Type B pancreatic cell (in vitro differentiated cells): ENCODE results near the gene ARMH3. TPM values are rescaled to one million over a fixed set of nuclear protein-coding genes. Genes with fewer than 3 reads are reported as not detected.
"Not testable (repeated sequence)": the region's sequence is repeated elsewhere in the genome, so short reads cannot be mapped to it uniquely, and the experiment has no call there.

Experiments
- DNase-seq: peaks from one replicate; pipeline ENCODE4 v3.0.0; 2021; ENCODE audit warnings: mixed read lengths; ENCODE audit not compliant: unreplicated experiment; ENCODE audit errors: extremely low spot score
- H3K27ac Mint-ChIP-seq: 2 replicates; pipeline ENCODE4 v1.8.0; 2021; ENCODE audit warnings: mild to moderate bottlenecking, mixed read lengths
- H3K27me3 Mint-ChIP-seq: 2 replicates; pipeline ENCODE4 v1.8.0; 2021; ENCODE audit warnings: mixed read lengths
- H3K36me3 Mint-ChIP-seq: 2 replicates; pipeline ENCODE4 v1.8.0; 2021; ENCODE audit warnings: mixed read lengths
- H3K4me1 Mint-ChIP-seq: one replicate; pipeline ENCODE4 v1.8.0; 2021; ENCODE audit warnings: mixed read lengths; ENCODE audit not compliant: unreplicated experiment
- H3K4me3 Mint-ChIP-seq: 2 replicates; pipeline ENCODE4 v1.8.0; 2021; ENCODE audit warnings: mild to moderate bottlenecking, mixed read lengths
- H3K9me3 Mint-ChIP-seq: 2 replicates; pipeline ENCODE4 v1.8.0; 2021; ENCODE audit warnings: mixed read lengths
- CTCF ChIP-seq: fragments of 200-600 bp; sonication (generic); conservative IDR thresholded peaks from 2 replicates; pipeline ENCODE4 v1.5.0; 2021; ENCODE audit warnings: antibody characterized with exemption, mild to moderate bottlenecking
- total RNA-seq: library from RNA; stranded (reverse); gene quantifications from 2 replicates; pipeline ENCODE4 v1.2.1, GENCODE V29; 2021; ENCODE audit warnings: low replicate concordance

The ARMH3 gene
- total RNA-seq, 1 donor from 2014 or later: 22.2 TPM

DNA sequence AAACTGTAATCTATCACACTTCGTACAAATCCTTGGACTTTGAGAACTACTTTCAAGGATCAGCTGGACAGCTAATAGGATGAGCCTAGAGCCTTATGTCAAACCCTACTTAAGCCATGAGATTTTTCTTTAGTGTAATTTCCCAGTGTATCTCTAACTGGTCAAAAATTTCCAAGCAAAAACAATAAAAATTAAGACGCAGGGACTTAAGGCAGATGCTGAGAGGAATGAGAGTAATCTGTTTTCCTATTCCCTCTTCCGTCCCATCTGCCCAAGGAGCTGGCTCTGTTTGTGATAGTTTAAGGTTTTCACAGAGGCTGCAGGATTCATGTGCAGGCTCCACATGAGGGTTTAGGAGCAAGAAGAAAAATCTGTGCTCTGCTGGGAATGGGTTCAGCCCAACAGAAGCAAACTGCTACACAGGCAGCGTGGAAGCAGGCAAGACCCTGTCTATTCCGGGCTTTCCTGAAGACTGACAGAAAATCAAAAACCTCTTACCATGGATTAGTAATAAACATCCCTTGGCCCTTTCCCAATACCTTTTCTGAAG is 62.2 kb downstream of the ARMH3 start:
- Mint-ChIP-seq H3K36me3 (peaks cover 36% of the 10 kb centered on the region), H3K27ac (no peak overlapping the region), H3K4me3 (no peak overlapping the region), H3K27me3 (no peaks in the 10 kb centered on the region), H3K9me3 (no peaks in the 10 kb centered on the region), H3K4me1 (peaks cover 13% of the 10 kb centered on the region)
- DNase-seq: no peak
- no peak for TF ChIP-seq CTCF

- H3K27me3 Mint-ChIP-seq: no peaks in the 10 kb centered on the region
- no peak overlapping the region for H3K27ac Mint-ChIP-seq
- H3K4me1 Mint-ChIP-seq: peaks cover 13% of the 10 kb centered on the region
- H3K36me3 Mint-ChIP-seq: peaks cover 31% of the 10 kb centered on the region
- DNase-seq: no peak
- H3K4me3 Mint-ChIP-seq: no peak overlapping the region
- no peak for TF ChIP-seq CTCF
- no peaks in the 10 kb centered on the region for H3K9me3 Mint-ChIP-seq
These were observed 62.8 kb downstream of the ARMH3 start for GRCh38 chr10:101993221-101993620.

DNA sequence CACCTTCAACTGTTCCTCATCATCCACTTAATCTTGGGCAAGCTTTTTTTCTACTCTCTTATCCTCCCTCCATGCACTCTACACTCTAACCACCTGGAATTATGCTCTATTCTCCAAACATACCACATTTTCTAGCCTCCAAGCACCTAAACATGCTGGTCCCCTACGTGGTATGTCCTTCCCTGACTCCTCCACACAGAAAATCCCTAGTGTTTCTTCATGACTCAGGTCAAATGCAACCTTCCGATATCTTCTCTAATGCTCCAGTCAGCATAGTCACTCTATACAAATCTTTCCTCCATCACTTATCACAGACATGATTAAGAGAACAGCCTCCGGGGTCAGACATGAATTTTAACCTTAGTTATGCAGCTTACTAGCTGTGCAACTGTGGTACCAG is 68.8 kb downstream of the ARMH3 start:
- Mint-ChIP-seq H3K4me1 (no peaks in the 10 kb centered on the region), H3K27ac (no peak overlapping the region), H3K9me3 (no peaks in the 10 kb centered on the region), H3K36me3 (peaks cover 19% of the 10 kb centered on the region), H3K4me3 (no peak overlapping the region), H3K27me3 (no peaks in the 10 kb centered on the region)
- TF ChIP-seq CTCF: no peak
- no peak for DNase-seq

DNA sequence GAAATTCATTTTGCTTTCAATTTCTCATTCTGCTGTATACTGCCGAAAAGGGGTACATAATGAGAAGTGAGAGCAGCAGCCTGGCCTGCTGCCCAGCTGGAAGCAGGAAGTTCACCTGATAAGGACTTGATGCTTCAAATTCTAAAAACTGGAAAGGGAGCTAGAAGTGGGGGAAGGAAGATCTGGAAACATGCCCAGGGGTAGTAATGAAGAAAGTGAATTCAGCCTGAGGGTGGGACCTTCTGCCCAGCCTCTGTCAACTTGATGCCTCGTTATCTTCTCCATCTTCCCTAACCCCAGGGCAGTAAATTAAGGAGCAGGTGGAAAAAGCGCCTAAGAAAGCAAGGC is 69.4 kb downstream of the ARMH3 start:
- Mint-ChIP-seq H3K4me3 (no peak overlapping the region), H3K4me1 (no peaks in the 10 kb centered on the region), H3K27me3 (no peaks in the 10 kb centered on the region), H3K9me3 (no peaks in the 10 kb centered on the region), H3K27ac (no peak overlapping the region), H3K36me3 (peaks cover 19% of the 10 kb centered on the region)
- no peak for DNase-seq
- no peak for TF ChIP-seq CTCF

DNA sequence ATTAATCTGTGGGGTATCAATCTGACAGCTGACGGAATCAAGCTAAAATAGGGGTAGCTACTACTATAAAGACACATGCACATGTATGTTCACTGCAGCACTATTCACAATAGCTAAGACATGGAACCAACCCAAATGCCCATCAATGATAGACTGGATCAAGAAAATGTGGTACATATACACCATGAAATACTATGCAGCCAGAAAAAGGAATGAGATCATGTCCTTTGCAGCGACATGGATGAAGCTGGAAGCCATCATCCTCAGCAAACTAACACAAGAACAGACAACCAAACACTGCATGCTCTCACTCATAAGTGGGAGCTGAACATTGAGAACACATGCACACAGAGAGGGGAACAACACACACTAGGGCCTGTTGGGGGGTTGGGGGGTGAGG is 75.3 kb downstream of the ARMH3 start:
- DNase-seq, H3K27ac Mint-ChIP-seq, H3K36me3 Mint-ChIP-seq, H3K4me3 Mint-ChIP-seq, H3K27me3 Mint-ChIP-seq, H3K9me3 Mint-ChIP-seq, H3K4me1 Mint-ChIP-seq: not testable (repeated sequence)

GRCh38 chr10:101974091-101974971 is 81.6 kb downstream of the ARMH3 start:
- TF ChIP-seq CTCF: no peak
- Mint-ChIP-seq H3K27me3 (no peaks in the 10 kb centered on the region), H3K27ac (no peak overlapping the region), H3K36me3 (peaks cover 25% of the 10 kb centered on the region), H3K4me1 (no peaks in the 10 kb centered on the region), H3K9me3 (no peaks in the 10 kb centered on the region), H3K4me3 (no peak overlapping the region)
- DNase-seq: no peak
